GM12872 (cell line): Measurements from ENCODE around the gene SETD4.
A peak's percentile ranks its signal among the peaks of the same experiment; 100 is the strongest.

Experiments
- TF ChIP-seq, protein P1 (sequence below): IDR thresholded peaks from 3 replicates; pipeline ENCODE4 v1.5.1; 2011; ENCODE audit warnings: low read depth, mild to moderate bottlenecking, low read length, moderate library complexity; ENCODE audit not compliant: insufficient read depth

Gene SETD4

DNA sequence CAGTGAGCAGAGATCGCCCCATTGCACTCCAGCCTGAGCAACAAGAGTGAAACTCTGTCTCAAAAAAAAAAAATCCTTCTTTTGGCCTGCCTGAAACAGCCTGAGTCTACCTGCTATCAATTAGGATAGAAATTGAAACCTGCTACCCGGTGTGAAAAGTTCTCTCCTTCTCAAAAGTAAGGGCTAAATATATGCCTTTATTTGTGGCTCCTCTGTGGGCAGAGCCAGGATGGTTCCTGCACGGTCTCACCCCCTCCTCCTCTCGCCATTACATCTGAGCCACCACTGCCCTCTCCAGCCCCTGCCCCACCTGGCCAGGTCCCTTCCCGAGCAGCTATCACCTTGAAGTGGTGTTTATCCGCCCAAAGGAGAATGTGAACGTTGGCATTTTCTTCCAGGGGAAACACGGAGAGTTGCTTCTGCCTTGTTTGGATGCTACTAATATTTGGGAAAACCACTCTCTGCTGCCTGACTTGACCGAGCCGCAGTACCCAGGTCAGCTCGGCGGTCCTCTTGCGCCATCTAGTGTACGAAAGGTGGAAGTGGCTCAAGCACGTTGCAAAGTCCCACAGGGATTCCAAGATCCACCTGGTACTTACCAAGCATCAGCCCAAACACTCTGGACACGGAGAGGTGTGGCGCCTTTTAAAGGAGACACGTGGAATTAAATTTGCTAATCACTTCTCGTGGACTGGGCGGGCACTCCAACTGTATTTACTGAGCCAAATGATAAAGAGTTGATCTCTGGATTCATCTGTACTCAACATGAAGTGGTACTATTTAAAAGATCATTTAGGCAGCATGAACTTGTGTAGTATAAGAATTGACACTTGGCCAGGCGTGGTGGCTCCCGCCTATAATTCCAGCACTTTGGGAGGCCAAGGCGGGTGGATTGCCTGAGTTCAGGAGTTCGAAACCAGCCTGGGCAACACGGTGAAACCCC is 31.9 kb downstream of the SETD4 start:
- TF ChIP-seq, protein P1, sequence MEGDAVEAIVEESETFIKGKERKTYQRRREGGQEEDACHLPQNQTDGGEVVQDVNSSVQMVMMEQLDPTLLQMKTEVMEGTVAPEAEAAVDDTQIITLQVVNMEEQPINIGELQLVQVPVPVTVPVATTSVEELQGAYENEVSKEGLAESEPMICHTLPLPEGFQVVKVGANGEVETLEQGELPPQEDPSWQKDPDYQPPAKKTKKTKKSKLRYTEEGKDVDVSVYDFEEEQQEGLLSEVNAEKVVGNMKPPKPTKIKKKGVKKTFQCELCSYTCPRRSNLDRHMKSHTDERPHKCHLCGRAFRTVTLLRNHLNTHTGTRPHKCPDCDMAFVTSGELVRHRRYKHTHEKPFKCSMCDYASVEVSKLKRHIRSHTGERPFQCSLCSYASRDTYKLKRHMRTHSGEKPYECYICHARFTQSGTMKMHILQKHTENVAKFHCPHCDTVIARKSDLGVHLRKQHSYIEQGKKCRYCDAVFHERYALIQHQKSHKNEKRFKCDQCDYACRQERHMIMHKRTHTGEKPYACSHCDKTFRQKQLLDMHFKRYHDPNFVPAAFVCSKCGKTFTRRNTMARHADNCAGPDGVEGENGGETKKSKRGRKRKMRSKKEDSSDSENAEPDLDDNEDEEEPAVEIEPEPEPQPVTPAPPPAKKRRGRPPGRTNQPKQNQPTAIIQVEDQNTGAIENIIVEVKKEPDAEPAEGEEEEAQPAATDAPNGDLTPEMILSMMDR = peak; percentile 97

DNA sequence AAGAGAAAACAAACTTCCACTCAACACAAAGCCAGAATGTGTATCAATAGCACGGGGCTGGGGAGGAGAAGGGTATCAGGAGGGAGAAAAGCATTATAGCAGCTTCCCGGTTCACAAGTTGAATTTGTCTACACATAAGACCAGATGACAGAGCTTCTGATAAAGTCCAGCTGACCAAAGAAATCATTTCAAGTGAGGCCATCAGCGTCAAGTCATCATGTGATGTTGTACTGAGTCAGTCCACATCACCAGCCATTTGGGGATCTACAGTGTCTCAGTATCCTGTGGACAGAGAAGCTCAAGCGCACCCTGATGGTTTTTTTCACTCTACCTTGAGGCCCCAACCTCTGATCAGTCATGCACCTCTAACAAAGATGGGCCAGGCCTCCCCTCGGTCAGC is 33.0 kb downstream of the SETD4 start:
- TF ChIP-seq, protein P1 = no peak

DNA sequence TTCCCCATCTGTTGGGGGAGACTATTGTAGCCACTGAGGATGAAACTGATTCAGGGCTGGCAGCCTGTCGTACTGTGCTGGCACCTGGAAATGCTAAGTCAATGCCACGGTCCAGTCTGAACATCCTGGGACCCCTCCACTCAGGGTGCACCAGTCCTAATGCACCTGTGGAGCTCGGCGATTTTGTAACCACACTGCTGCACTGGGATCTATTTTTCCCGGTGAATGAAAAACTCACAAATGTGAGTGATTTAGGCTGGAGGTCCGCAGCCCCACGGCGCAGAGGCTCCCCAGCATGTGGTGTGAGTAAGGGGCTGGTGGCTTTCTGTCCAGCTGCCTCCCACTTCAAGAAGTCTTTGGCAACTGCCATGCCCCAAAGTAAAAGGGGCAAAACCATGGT is 35.5 kb downstream of the SETD4 start:
- TF ChIP-seq, protein P1 = no peak

DNA sequence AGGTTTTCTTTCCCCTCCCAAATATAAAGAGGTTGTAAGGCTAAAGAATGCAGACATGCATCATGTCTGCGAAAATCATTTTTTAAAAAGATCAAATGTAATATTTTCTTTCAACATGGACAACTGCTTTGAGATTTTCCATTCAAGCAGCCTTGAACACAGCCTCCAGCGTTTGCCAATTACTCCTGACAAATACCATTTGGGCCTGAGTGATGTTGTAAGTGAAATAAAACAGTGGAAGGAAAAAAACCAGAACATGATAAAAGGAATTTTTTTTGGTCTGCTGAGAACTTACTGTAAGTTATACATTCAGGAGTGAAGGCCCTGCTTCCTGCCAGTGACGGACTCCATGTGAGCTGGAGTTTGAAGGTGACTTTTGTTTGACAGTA is 37.2 kb downstream of the SETD4 start:
- TF ChIP-seq, protein P1 = no peak

DNA sequence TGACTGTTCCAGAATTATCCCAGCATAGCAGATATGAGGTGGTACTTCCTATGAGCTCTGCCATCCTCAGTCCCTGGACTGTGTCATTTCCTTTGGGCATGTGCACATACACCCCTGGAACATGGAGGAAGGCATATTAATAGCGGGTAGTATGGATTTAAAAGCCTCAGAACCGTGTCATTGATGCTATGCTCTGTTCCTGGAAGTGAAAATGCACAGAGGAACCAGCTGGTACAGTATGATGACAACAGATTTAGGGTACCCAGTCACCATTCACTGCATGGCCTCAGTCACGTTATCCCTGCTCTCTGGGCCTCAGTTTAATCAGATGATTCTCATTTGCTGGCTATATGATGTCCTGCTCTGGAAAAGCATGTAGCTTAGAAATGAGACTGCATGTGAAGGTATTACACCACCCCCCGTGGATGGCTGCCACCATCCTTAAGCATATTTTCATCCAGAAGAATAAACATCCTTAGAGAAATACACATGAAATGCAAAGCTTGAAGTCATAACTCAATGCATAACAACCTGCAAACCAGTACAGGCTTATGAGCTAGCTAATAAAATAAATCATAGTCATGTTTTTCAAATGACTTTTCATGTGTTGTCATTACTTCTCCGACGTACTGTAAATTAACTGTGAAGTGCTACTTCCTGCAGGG is 37.8 kb downstream of the SETD4 start:
- TF ChIP-seq, protein P1 = no peak

DNA sequence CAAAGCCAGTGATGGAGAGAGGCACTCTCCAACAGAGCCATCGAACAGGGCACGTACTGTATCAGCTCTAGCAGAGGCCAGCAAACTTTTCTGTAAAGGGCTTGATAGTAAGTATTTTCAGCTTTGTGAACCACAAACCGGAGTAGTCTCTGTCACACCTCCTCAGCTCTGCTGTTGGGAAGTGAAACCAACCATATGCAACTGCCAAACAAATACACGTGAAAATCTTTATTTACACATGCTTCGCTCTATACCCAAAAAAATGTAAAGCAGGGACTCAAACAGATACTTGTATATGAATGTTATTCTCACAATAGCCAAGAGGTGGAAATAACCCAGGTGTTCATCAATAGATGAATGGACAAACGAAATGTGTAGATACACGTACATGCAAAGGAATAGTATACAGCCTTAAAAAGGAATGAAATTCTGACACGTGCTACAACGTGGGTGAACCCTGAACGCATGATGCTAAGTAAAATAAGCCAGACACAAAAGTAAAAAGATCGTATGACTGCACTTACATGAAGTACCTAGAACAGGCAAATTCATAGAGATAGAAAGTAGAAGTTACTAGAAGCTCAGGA is 39.0 kb downstream of the SETD4 start:
- TF ChIP-seq, protein P1 = no peak

DNA sequence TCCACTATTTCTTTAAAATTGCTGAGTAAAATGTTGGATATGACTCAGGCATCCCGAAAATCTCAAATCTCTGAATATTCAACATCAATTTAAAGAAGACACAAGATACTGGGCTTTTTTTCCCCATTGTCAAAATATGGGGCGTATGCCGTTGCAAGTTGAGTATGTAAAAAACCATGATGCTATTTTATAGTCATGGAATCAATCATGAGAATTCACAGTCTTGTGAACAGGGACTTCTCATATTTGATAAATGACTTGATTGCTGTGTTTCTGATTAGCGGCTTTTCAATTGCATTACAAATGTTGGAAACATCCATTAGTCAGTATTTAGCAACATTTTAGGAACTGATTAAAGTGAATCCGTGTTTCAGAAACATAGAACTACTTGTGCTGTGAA is 45.3 kb downstream of the SETD4 start:
- TF ChIP-seq, protein P1 = no peak
